Left lobe of liver (tissue), 2 donors: ENCODE measurements around the gene CREBBP. TPM values are rescaled to one million over a fixed set of nuclear protein-coding genes. Genes with fewer than 3 reads are reported as not detected.
A peak's percentile ranks its signal among the peaks of the same experiment; 100 is the strongest.

Experiments
- ATAC-seq: fragments of 200-7000 bp; cut with Tn5 transposase; one replicate; pipeline ENCODE4 v1.9.1; 2020; ENCODE audit warnings: mild to moderate bottlenecking, moderate library complexity
- DNase-seq: peaks from one replicate; pipeline ENCODE4 v3.0.0-alpha.2; 2020; ENCODE audit warnings: low spot score
- total RNA-seq: library from RNA; stranded (reverse); gene quantifications from one replicate; pipeline ENCODE4 v1.2.1, GENCODE V29; 2021
- donor health status: DM: no; HTN: no; CAD: no; lungs with moderate emphysema.
- donor health status: DM: no; HTN: yes; CAD: no.

Gene CREBBP
- total RNA-seq, 1 donor from 2014 or later, result 30.3 TPM

- peak; percentile 74 for ATAC-seq
- no peak for DNase-seq
Measured at GRCh38 chr16:3800477-3801270, 79.8 kb downstream of the CREBBP start.

DNA sequence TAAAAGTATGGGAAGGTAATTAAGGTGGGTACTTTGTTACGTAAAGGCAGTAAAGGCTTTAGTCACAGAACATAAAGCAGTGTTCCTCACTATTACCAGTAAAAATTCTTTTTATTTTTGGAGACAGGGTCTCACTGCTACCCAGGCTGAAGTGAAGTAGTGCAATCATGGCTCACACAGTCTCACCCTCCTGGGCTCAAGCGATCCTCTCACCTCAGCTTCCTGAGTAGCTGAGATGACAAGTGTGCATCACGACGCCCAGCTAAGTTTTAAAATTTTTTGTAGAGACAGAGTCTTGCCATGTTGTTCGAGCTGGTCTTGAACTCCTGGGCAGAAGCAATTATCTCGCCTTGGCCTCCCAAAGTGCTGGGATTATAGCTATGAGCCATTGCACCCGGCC lies 80.5 kb downstream of the CREBBP start:
- DNase-seq (no peak), ATAC-seq (no peak)

DNA sequence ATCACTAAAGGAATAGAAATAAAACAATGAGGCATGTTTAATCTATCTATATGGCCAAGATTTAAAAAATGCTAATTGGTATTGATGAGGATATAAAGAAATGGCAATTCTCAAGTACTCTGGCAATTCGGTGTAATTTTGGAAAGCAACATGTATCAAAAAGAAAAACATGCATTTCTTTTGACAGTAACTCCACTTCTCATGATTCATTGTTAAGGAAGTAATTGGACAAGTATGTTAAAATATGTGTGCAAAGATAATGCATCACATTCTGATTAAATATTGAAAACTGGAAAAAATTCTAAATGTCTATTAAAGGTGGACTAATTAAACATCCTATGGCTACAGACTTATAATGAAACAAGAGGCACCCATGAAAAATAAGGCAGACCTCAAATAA lies 81.2 kb downstream of the CREBBP start:
- ATAC-seq (no peak), DNase-seq (no peak)

GRCh38 chr16:3798838-3799237 lies 81.7 kb downstream of the CREBBP start:
- DNase-seq, result no peak
- no peak for ATAC-seq

DNA sequence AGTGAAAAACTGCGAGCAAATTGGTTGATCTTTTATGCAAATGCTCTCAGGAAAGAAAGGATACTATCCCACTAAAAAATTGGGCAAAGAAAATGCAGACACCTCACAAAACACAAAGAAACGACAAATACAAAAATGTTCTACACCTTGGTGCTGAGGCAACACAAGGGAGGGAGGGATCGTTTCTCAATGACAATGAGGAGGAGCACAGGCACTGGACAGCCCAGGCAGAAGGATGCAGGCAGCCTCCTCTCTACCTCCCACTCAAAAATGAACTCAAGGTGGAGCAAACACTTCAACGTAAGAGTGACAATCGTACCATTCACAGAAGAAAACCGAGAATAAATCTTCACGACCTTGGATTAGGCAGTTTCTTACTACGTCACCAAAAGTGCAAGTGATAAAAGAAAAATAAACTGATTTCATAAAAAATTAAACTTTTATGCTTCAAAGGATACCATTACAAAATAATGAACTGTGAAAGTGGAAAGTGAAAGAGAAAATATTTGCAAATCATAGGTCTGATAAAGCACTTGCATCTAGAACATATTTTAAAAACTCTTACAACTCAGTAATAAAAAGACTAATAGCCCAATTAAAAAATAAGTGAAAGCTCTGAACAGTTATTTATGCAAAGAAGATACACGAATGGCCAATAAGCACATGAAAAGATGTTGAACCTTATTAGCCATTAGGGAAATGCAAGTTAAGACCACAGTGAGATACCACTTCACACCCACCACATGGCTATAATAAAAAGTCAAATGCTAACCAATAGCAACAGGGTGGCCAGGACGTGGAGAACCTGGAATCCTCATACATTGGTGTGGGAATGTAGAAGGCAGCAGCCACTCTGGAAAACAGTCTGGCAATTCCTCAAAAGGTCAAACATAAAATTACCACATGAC lies 82.4 kb downstream of the CREBBP start:
- ATAC-seq, result peak; percentile 57
- DNase-seq, result no peak

DNA sequence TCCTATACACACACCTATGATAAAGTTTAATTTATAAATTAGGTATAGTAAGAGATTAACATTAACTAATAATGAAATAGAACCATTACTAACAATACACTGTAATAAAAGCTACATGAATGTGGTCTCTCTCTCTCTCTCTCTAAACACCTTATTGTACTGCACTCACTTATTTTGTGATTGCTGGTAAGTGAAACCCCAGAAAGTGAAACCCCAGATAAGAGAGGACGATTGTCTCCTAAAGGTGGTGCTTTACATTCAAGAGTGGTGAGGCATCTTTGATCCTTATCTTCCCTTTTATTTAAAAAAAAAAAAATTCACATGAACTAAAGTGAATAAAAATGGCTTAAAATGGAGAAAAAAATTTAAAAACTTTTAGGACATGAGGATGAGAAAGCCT lies 83.0 kb downstream of the CREBBP start:
- ATAC-seq, result no peak
- no peak for DNase-seq

DNA sequence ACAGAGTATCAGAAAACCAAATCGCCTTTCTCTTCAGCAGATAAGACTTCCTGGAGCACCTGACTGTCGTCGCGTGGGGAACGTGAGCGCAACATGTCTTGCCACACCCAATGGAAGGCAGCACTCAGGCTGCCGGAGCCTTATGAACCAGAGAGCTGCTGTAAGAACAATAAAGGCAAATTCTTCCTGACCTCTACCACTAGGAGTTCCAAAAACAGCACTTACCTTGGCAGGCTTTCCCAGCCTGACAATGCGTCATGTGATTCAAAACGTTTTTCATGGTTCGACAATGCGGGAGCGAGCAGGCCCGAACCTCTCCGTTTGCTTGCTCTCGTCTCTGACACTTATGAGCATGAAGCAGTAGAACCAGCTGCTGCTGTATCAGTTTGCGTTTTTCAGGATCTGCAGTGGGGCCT lies 87.3 kb downstream of the CREBBP start:
- ATAC-seq (no peak), DNase-seq (no peak)

DNA sequence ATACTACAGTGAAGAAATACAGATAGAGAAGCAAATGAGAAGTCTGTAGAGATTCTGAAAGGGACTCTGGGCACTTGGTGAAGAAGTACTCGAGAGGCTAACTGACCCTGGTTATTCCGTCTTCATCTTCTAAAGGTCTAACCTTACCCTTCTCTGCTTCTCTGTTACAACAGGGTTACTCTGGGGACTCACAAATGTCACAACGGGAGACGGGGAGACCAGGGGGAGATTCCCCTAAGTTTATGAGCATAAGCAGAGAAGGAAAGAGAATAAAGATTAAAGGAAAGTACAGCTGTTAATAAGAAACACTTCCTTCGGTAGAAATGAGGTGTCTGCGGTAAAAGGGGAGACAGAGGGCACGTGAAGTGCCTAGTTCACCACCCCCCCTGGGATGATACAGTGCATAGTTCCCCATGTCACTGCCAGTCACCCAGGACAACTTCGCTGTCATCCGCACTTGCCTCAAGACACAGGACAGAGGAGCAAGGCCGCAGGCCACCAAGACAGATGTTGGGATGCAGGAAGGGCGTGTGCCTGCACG lies 88.0 kb downstream of the CREBBP start:
- ATAC-seq (no peak), DNase-seq (no peak)

DNA sequence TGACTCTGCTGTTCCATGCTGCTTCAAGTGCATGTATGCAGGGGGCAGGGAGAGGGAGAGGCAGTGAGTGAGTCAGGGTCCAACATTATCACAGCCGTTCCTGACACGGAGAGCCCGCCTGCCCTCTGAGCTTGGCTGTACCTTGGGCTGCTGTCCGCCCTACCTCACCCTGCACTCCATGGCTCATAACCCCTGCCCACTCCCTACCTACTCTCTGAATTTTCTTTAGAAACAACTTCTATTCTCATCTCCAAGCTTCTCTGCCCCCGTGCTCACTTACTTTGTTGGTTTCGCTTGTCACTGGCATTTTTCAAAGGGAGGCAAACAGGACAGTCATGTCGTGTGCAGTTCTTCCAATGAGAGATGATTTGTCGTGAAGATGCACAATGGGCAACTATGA lies 88.8 kb downstream of the CREBBP start:
- DNase-seq (no peak), ATAC-seq (no peak)

- ATAC-seq (no peak), DNase-seq (no peak)
Measured at GRCh38 chr16:3789375-3790099, 91.0 kb downstream of the CREBBP start.

DNA sequence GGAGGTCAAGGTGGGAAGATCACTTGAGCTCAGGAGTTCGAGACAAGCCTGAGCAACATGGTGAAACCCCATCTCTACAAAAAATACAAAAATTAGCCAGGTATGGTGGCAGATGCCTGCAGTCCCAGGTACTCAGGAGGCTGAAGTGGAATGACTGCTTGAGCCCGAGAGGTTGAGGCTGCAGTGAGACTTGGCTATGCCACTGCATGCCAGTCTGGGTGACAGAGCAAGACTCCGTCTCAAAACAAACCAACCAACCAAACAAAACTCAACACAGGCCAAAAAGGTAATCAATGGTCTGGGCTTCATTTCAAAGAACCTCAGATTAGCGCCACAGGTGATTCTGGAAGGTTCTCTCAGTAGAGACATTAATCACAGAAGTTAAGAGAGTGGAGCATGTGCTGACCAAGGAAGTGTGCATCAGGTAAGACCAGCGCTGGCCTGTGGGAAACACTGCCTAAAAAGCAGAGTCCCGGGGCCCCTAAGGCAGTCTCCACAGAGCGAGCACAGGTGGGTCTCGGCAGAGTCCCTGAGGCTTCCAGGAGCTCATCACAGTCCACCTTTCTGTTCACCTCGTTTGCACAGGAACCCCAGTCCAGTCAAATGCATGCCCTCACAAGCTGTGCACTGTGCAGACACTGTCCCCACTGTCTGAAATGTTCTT lies 91.7 kb downstream of the CREBBP start:
- ATAC-seq (peak; percentile 79), DNase-seq (no peak)

GRCh38 chr16:3787924-3788661 lies 92.4 kb downstream of the CREBBP start:
- DNase-seq, result no peak
- no peak for ATAC-seq

GRCh38 chr16:3785413-3785812 lies 95.1 kb downstream of the CREBBP start:
- DNase-seq (no peak), ATAC-seq (no peak)

GRCh38 chr16:3783516-3783915 lies 97.0 kb downstream of the CREBBP start:
- no peak for DNase-seq

DNA sequence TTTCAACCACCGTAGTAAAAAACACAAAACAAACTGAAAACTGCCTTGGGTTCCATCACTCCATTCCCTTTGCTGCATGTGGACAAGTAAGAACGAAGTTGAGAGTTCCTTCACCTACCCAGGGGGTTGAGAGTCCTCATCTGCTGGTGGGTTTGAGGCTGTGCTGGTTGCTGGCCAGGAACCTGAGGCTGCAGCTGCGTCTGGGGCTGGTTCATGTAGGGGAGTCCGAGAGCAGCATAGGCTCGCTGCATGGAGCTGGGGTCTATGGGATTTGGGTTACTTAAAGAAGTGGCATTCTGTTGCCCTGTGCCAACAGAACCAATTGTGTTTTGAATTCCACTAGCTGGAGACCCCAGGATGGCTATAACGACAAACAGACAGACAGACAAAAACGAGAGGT lies 97.9 kb downstream of the CREBBP start:
- no peak for DNase-seq
- ATAC-seq, result no peak

More at GRCh38 chr16:3783516-3783915, 97.0 kb downstream of the CREBBP start:
- no peak for ATAC-seq

DNA sequence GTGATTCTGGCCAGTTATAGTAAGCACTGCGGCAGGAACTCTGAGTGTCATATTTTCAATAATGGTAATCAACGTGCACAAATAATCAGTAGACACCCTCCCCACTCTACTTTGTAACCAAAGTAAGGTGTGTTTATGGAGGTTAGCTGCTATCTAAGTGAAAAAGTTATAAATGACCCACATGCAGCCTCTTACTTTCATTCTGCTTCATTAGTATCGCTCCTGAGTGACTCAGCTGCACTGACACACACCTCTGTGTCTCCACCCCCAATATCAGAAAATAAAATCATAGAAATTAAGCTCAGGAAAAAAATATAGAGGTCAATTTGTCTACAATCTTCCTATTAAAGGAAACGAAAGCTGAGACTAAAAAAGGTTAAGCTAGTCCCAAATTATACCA lies 99.1 kb downstream of the CREBBP start:
- ATAC-seq, result no peak
- DNase-seq, result no peak

GRCh38 chr16:3780570-3780969 lies 99.9 kb downstream of the CREBBP start:
- no peak for DNase-seq
- ATAC-seq, result peak; percentile 74

DNA sequence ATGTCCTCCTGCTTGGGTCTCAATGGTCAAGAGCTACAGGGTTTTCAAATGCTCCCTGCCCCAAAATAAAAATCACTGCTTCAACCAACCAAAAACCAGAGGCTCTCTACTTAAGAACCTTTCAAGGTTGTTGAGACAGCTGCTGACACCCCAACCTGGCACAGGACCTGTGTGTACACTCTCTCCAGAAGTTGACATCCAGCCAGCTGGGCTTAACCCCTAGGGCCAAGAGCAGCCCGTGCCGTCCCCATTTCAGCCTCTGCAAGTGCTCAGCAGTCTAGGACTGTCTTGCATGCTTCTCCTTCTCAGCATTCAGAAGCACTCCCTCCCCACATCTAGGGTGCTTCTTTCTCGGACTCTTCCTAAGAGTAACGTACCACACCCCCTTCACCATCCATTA lies 104.2 kb downstream of the CREBBP start:
- DNase-seq (peak; percentile 58), ATAC-seq (peak; percentile 69)

DNA sequence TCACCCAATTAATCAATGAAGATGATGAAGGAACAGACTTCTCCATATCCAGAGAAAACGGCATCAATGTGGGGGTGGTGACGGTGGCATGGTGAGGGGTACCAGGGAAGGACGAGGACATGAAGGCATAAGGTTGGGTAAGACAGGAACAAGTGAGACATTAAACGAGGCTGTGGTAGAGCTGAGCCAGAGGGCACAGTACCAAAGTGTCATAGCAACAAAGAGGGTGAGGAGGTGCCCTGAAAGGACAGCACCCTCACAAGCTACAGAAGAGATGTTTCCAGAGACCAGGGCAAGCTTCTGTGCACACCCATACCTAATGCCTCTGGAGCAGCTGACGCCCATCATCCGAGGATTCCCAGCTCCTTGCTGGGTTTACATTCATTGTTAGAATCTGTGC lies 105.7 kb downstream of the CREBBP start:
- DNase-seq, result no peak
- no peak for ATAC-seq
